NCI-H510A treated with DMSO at 0.1 percent for 48 hours (cell line): ENCODE measurements around the gene DTL.

Source experiments
- DNase-seq: peaks from one replicate; lab custom pipeline; 2025; lab: John Stamatoyannopoulos, UW

DTL gene

GRCh38 chr1:212127221-212127620 is 91.7 kb downstream of the DTL start:
- no peak for DNase-seq

GRCh38 chr1:212129781-212130180 is 94.2 kb downstream of the DTL start:
- no peak for DNase-seq

GRCh38 chr1:212132025-212132424 is 96.5 kb downstream of the DTL start:
- no peak for DNase-seq

- no peak for DNase-seq
Observed at GRCh38 chr1:212133319-212133718, 97.8 kb downstream of the DTL start.

GRCh38 chr1:212135166-212135565 is 99.6 kb downstream of the DTL start:
- no peak for DNase-seq

- DNase-seq, result no peak
Observed at GRCh38 chr1:212137854-212138253, 102.3 kb downstream of the DTL start.

- no peak for DNase-seq
Observed at GRCh38 chr1:212138457-212138856, 102.9 kb downstream of the DTL start.

- DNase-seq, result no peak
Observed at GRCh38 chr1:212139526-212140135, 104.1 kb downstream of the DTL start.

- DNase-seq, result no peak
Observed at GRCh38 chr1:212141404-212141803, 105.9 kb downstream of the DTL start.

- no peak for DNase-seq
Observed at GRCh38 chr1:212142883-212143530, 107.5 kb downstream of the DTL start.

GRCh38 chr1:212147581-212148033 is 112.1 kb downstream of the DTL start:
- DNase-seq, result peak; percentile 72

GRCh38 chr1:212149566-212149965 is 114.0 kb downstream of the DTL start:
- no peak for DNase-seq

GRCh38 chr1:212152308-212152693 is 116.8 kb downstream of the DTL start:
- DNase-seq, result no peak

GRCh38 chr1:212152869-212153268 is 117.3 kb downstream of the DTL start:
- no peak for DNase-seq

- no peak for DNase-seq
Observed at GRCh38 chr1:212153635-212154034, 118.1 kb downstream of the DTL start.
